HepG2 (cell line): Measurements from ENCODE around the gene SETD1A. TPM values are rescaled to one million over a fixed set of nuclear protein-coding genes. Genes with fewer than 3 reads are reported as not detected.
A peak's percentile ranks its signal among the peaks of the same experiment; 100 is the strongest.

Experiments
- ETV5 ChIP-seq: IDR thresholded peaks from 2 replicates; pipeline ENCODE4 v1.6.1; 2018; ENCODE audit warnings: missing biosample characterization, missing genetic modification reagents, inconsistent platforms, borderline replicate concordance
- PHB2 ChIP-seq: fragments of 450-650 bp; IDR thresholded peaks from 2 replicates; pipeline ENCODE4 v1.6.1; 2018; ENCODE audit not compliant: partially characterized antibody
- PREB ChIP-seq: sonication (generic); formaldehyde crosslinking; IDR thresholded peaks from 2 replicates; pipeline ENCODE4 v1.4.0; 2020; ENCODE audit warnings: missing genetic modification reagents
- RAD21 ChIP-seq: fragments of 450-650 bp; formaldehyde crosslinking; IDR thresholded peaks from 2 replicates; pipeline ENCODE4 v1.5.0; 2020; ENCODE audit warnings: mild to moderate bottlenecking
- RCOR2 ChIP-seq: IDR thresholded peaks from 2 replicates; pipeline ENCODE4 v1.6.1; 2016; ENCODE audit warnings: missing biosample characterization, missing genetic modification reagents
- SP1 ChIP-seq, 2 experiments: fragments of 450-650 bp in 1 of 2; sonication (generic) in 1 of 2; formaldehyde crosslinking in 1 of 2; IDR thresholded peaks; 2 replicates each; pipeline versions ENCODE4 v1.4.0 to v1.6.1; 2016 to 2020; ENCODE audit warnings: missing genetic modification reagents in 1 of 2
- SRSF4 ChIP-seq: fragments of 200-400 bp; formaldehyde crosslinking; IDR thresholded peaks from one replicate; pipeline ENCODE4 v1.6.1; 2018; ENCODE audit warnings: mild to moderate bottlenecking, low read depth, low read length, moderate library complexity; ENCODE audit not compliant: poor library complexity, severe bottlenecking
- TEAD2 ChIP-seq: sonication (generic); formaldehyde crosslinking; IDR thresholded peaks from 2 replicates; pipeline ENCODE4 v1.9.0; 2021; ENCODE audit warnings: missing genetic modification reagents
- ZBTB8A ChIP-seq: sonication (generic); formaldehyde crosslinking; IDR thresholded peaks from 2 replicates; pipeline ENCODE4 v1.4.0; 2020; ENCODE audit warnings: mild to moderate bottlenecking, low read depth, missing genetic modification reagents, borderline replicate concordance
- ZC3H13 ChIP-seq: sonication (generic); formaldehyde crosslinking; IDR thresholded peaks from 2 replicates; pipeline ENCODE4 v1.8.1; 2023; ENCODE audit warnings: mild to moderate bottlenecking, missing genetic modification reagents, moderate library complexity
- ZFP36L1 ChIP-seq: sonication (generic); formaldehyde crosslinking; IDR thresholded peaks from 2 replicates; pipeline ENCODE4 v1.8.0; 2022; ENCODE audit warnings: mild to moderate bottlenecking, missing genetic modification reagents, moderate library complexity
- ZNF264 ChIP-seq: sonication (generic); formaldehyde crosslinking; IDR thresholded peaks from 2 replicates; pipeline ENCODE4 v1.4.0; 2020; ENCODE audit warnings: missing genetic modification reagents
- ZNF329 ChIP-seq: sonication (generic); formaldehyde crosslinking; IDR thresholded peaks from 2 replicates; pipeline ENCODE4 v1.9.0; 2021; ENCODE audit warnings: low read depth, mild to moderate bottlenecking, missing genetic modification reagents
- ZNF34 ChIP-seq: sonication (generic); formaldehyde crosslinking; IDR thresholded peaks from 2 replicates; pipeline ENCODE4 v1.4.0; 2020; ENCODE audit warnings: mild to moderate bottlenecking, missing genetic modification reagents, borderline replicate concordance
- ZNF343 ChIP-seq: sonication (generic); formaldehyde crosslinking; IDR thresholded peaks from 2 replicates; pipeline ENCODE4 v1.4.0; 2020; ENCODE audit warnings: mild to moderate bottlenecking, missing genetic modification reagents
- ZNF513 ChIP-seq: sonication (generic); formaldehyde crosslinking; conservative IDR thresholded peaks from 2 replicates; pipeline ENCODE4 v1.5.0; 2020; ENCODE audit warnings: missing genetic modification reagents
- ZNF556 ChIP-seq: sonication (generic); formaldehyde crosslinking; IDR thresholded peaks from 2 replicates; pipeline ENCODE4 v1.4.0; 2020; ENCODE audit warnings: mild to moderate bottlenecking, missing genetic modification reagents, borderline replicate concordance
- ZNF607 ChIP-seq: sonication (generic); formaldehyde crosslinking; IDR thresholded peaks from 2 replicates; pipeline ENCODE4 v1.5.1; 2020; ENCODE audit warnings: missing genetic modification reagents, mild to moderate bottlenecking, borderline replicate concordance
- ZNF616 ChIP-seq: sonication (generic); formaldehyde crosslinking; IDR thresholded peaks from 2 replicates; pipeline ENCODE4 v1.5.0; 2020; ENCODE audit warnings: low read depth, mild to moderate bottlenecking, missing genetic modification reagents
- ZNF749 ChIP-seq: sonication (generic); formaldehyde crosslinking; IDR thresholded peaks from 2 replicates; pipeline ENCODE4 v1.8.0; 2022; ENCODE audit warnings: mild to moderate bottlenecking, missing genetic modification reagents, moderate library complexity, borderline replicate concordance
- ZNF772 ChIP-seq: sonication (generic); formaldehyde crosslinking; IDR thresholded peaks from 2 replicates; pipeline ENCODE4 v1.5.0; 2020; ENCODE audit warnings: mild to moderate bottlenecking, missing genetic modification reagents
- ZNF879 ChIP-seq: sonication (generic); formaldehyde crosslinking; IDR thresholded peaks from 2 replicates; pipeline ENCODE4 v1.8.1; 2023; ENCODE audit warnings: missing genetic modification reagents
- ZXDC ChIP-seq: sonication (generic); formaldehyde crosslinking; IDR thresholded peaks from 2 replicates; pipeline ENCODE4 v1.5.0; 2020; ENCODE audit warnings: mild to moderate bottlenecking, missing genetic modification reagents
- polyA plus RNA-seq, 8 experiments: library from polyadenylated mRNA; depleted of rRNA in 3 of 8; stranded (reverse) in 7 of 8; unstranded in 1 of 8; fragments of >200 nt; fragmentation: Illumina TruSeq in 4 of 8; extraction: Trizol in 4 of 8; gene quantifications; 2 replicates each; pipeline versions ENCODE4 v1.2.1 to v1.2.3, GENCODE V29; 2011 to 2016; ENCODE audit warnings: low read depth in 4 of 8, missing spikeins in 1 of 8, mixed read lengths in 1 of 8; ENCODE audit not compliant: insufficient read depth in 1 of 8
- total RNA-seq, 5 experiments: library from RNA; depleted of rRNA; stranded (reverse); fragments of >200 nt; fragmentation: Illumina TruSeq; extraction: Trizol; gene quantifications; 2 replicates each; pipeline ENCODE4 v1.2.3, GENCODE V29; 2016; ENCODE audit warnings: low read depth in 1 of 5

Gene SETD1A
- total and polyA plus RNA-seq, 2 of the 13 experiments (the other 11 are each of a cell fraction or from before 2014, with no cell fraction given) = 3.8 to 5.6 TPM

GRCh38 chr16:30997725-30998711 is 40.5 kb downstream of the SETD1A start (continued):
- TF ChIP-seq SRSF4 = no peak
- TF ChIP-seq TEAD2 (CRISPR knock-in tag) = no peak
- no peak for TF ChIP-seq ZNF556
- 0 out of 2 replicates have a peak, but pooled peaks have one; percentile 53 for TF ChIP-seq ZNF772 (CRISPR knock-in tag)
- no peak for TF ChIP-seq ZBTB8A (CRISPR knock-in tag)
- TF ChIP-seq ZNF749 = no peak
- no peak for TF ChIP-seq ZXDC (CRISPR knock-in tag)
- TF ChIP-seq ZNF616 (CRISPR knock-in tag) = no peak
- TF ChIP-seq PHB2 = no peak
- no peak for TF ChIP-seq ZNF329 (CRISPR knock-in tag)
- no peak for TF ChIP-seq ZNF343 (CRISPR knock-in tag)
- no peak for TF ChIP-seq ZNF607
- 0 out of 2 replicates have a peak, but pooled peaks have one; percentile 4 for TF ChIP-seq RAD21 (CRISPR knock-in tag)
- TF ChIP-seq ZNF264 = no peak
- no peak; the same call in 1 of the 2 replicates for TF ChIP-seq RCOR2
- no peak for TF ChIP-seq ZNF513 (CRISPR knock-in tag)
- TF ChIP-seq SP1 (IDR thresholded peaks at IDR 0.05) = no peak
- no peak for TF ChIP-seq SP1 (CRISPR knock-in tag; IDR thresholded peaks at IDR 0.05)
- TF ChIP-seq PREB (CRISPR knock-in tag) = no peak
- no peak for TF ChIP-seq ZFP36L1
- no peak; the same call in 1 of the 2 replicates for TF ChIP-seq ETV5 (CRISPR knock-in tag)
- TF ChIP-seq ZNF879 (CRISPR knock-in tag) = no peak
- TF ChIP-seq ZC3H13 (CRISPR knock-in tag) = no peak
- no peak; the same call in 1 of the 2 replicates for TF ChIP-seq ZNF34
